ENCODE results near the gene LRRC23. TPM values are rescaled to one million over a fixed set of nuclear protein-coding genes. Genes with fewer than 3 reads are reported as not detected.

LRRC23 gene
- total and polyA plus RNA-seq, 9 of the 15 experiments (the other 6 are each of a cell fraction or from before 2014, with no cell fraction given), result 2.2 to 7.0 (median 3.0) TPM

MicroRNA genes within 50 kb of the gene (microRNA counts, 767-probe panel; counts per million panel counts)
- microRNA hsa-miR-141-3p (not detected), microRNA hsa-miR-200c-3p (2,713 counts per million, percentile 65 among the panel's probes with 10 or more counts)

Small RNA genes within 50 kb of the gene (microRNA-seq; reads per million reads assigned to microRNA genes)
- gene MIR141 (ENCODE audit: borderline microRNAs expressed), result 11.6 reads per million, percentile 59 among the genes with 10 or more reads in this experiment
- gene MIR200C (ENCODE audit: borderline microRNAs expressed), result 45.8 reads per million, percentile 73 among the genes with 10 or more reads in this experiment

Small RNA genes within 50 kb of the gene (small RNA-seq; reads per million reads assigned to genes)
- 3.5 reads per million, percentile 90 among the genes with 10 or more reads in this experiment for gene MIR141
- gene MIR200C, result 0.18 reads per million
- not detected for gene RNU7-1

Other genes with a start within 250 kb of the LRRC23 start
Only the 7 nearest of the 28 such genes appear.
- gene TPI1, start 37.3 kb upstream of the LRRC23 start, total RNA-seq (2014; rRNA removed), result 810 and 1,081 TPM in 2 replicates
- 553 and 662 TPM in 2 replicates for gene TPI1, start 37.3 kb upstream of the LRRC23 start, total RNA-seq (2014; rRNA removed; fragmentation: Illumina TruSeq; extraction: Trizol)
- gene TPI1, start 37.3 kb upstream of the LRRC23 start, total RNA-seq (2015; rRNA removed; fragmentation: Illumina TruSeq; extraction: Trizol), result 816 and 892 TPM in 2 replicates
- gene TPI1, start 37.3 kb upstream of the LRRC23 start, total RNA-seq (2021), result 678 and 684 TPM in 2 replicates
- 1,939 and 1,978 TPM in 2 replicates for gene TPI1, start 37.3 kb upstream of the LRRC23 start, polyA plus RNA-seq (2011; rRNA removed)
- 1,007 and 1,220 TPM in 2 replicates for gene TPI1, start 37.3 kb upstream of the LRRC23 start, polyA plus RNA-seq (2014; fragmentation: Illumina TruSeq; extraction: Trizol)
- gene TPI1, start 37.3 kb upstream of the LRRC23 start, polyA plus RNA-seq (2014; fragmentation: Nextera tagmentation; extraction: Ambion mirVana), result 1,000 to 10,000 TPM; 4,965 to 4,971 TPM
- gene TPI1, start 37.3 kb upstream of the LRRC23 start, polyA plus RNA-seq (2014; rRNA removed), result 764 and 829 TPM in 2 replicates
- 8.9 and 10.6 TPM in 2 replicates for gene SPSB2, start 31.5 kb upstream of the LRRC23 start, total RNA-seq (2014; rRNA removed)
- gene SPSB2, start 31.5 kb upstream of the LRRC23 start, total RNA-seq (2014; rRNA removed; fragmentation: Illumina TruSeq; extraction: Trizol), result 1.3 and 1.6 TPM in 2 replicates
- 7.2 and 7.9 TPM in 2 replicates for gene SPSB2, start 31.5 kb upstream of the LRRC23 start, total RNA-seq (2015; rRNA removed; fragmentation: Illumina TruSeq; extraction: Trizol)
- gene SPSB2, start 31.5 kb upstream of the LRRC23 start, total RNA-seq (2021), result 7.5 and 9.4 TPM in 2 replicates
- 1.9 and 3.0 TPM in 2 replicates for gene SPSB2, start 31.5 kb upstream of the LRRC23 start, polyA plus RNA-seq (2011; rRNA removed)
- gene SPSB2, start 31.5 kb upstream of the LRRC23 start, polyA plus RNA-seq (2014; fragmentation: Illumina TruSeq; extraction: Trizol), result 1.4 and 5.5 TPM in 2 replicates
- gene SPSB2, start 31.5 kb upstream of the LRRC23 start, polyA plus RNA-seq (2014; fragmentation: Nextera tagmentation; extraction: Ambion mirVana), result under 1 TPM; 0.10 to 0.29 TPM
- 10.5 and 13.7 TPM in 2 replicates for gene SPSB2, start 31.5 kb upstream of the LRRC23 start, polyA plus RNA-seq (2014; rRNA removed)
- gene ENO2, start 9.8 kb downstream of the LRRC23 start, total RNA-seq (2014; rRNA removed), result 10.9 and 14.1 TPM in 2 replicates
- 10.2 and 12.4 TPM in 2 replicates for gene ENO2, start 9.8 kb downstream of the LRRC23 start, total RNA-seq (2014; rRNA removed; fragmentation: Illumina TruSeq; extraction: Trizol)
- 13.0 and 13.9 TPM in 2 replicates for gene ENO2, start 9.8 kb downstream of the LRRC23 start, total RNA-seq (2015; rRNA removed; fragmentation: Illumina TruSeq; extraction: Trizol)
- 18.1 and 20.3 TPM in 2 replicates for gene ENO2, start 9.8 kb downstream of the LRRC23 start, total RNA-seq (2021)
- gene ENO2, start 9.8 kb downstream of the LRRC23 start, polyA plus RNA-seq (2011; rRNA removed), result 43.3 and 70.5 TPM in 2 replicates
- gene ENO2, start 9.8 kb downstream of the LRRC23 start, polyA plus RNA-seq (2014; fragmentation: Illumina TruSeq; extraction: Trizol), result 22.8 and 25.2 TPM in 2 replicates
- gene ENO2, start 9.8 kb downstream of the LRRC23 start, polyA plus RNA-seq (2014; fragmentation: Nextera tagmentation; extraction: Ambion mirVana), result 10 to 100 TPM; 23.2 to 27.6 TPM
- gene ENO2, start 9.8 kb downstream of the LRRC23 start, polyA plus RNA-seq (2014; rRNA removed), result 20.5 and 21.0 TPM in 2 replicates
- 3.9 and 6.6 TPM in 2 replicates for gene ATN1, start 23.1 kb downstream of the LRRC23 start, total RNA-seq (2014; rRNA removed)
- gene ATN1, start 23.1 kb downstream of the LRRC23 start, total RNA-seq (2014; rRNA removed; fragmentation: Illumina TruSeq; extraction: Trizol), result 1.1 and 1.3 TPM in 2 replicates
- gene ATN1, start 23.1 kb downstream of the LRRC23 start, total RNA-seq (2015; rRNA removed; fragmentation: Illumina TruSeq; extraction: Trizol), result 2.6 and 3.4 TPM in 2 replicates
- 40.5 and 49.8 TPM in 2 replicates for gene ATN1, start 23.1 kb downstream of the LRRC23 start, total RNA-seq (2021)
- 2.7 and 8.6 TPM in 2 replicates for gene ATN1, start 23.1 kb downstream of the LRRC23 start, polyA plus RNA-seq (2011; rRNA removed)
- 31.0 and 37.6 TPM in 2 replicates for gene ATN1, start 23.1 kb downstream of the LRRC23 start, polyA plus RNA-seq (2014; fragmentation: Illumina TruSeq; extraction: Trizol)
- under 1 TPM; 0.15 to 0.20 TPM for gene ATN1, start 23.1 kb downstream of the LRRC23 start, polyA plus RNA-seq (2014; fragmentation: Nextera tagmentation; extraction: Ambion mirVana)
- gene ATN1, start 23.1 kb downstream of the LRRC23 start, polyA plus RNA-seq (2014; rRNA removed), result 21.8 and 28.6 TPM in 2 replicates
- not detected in 2 replicates for gene RNU7-1, start 39.0 kb downstream of the LRRC23 start, total RNA-seq (2014; rRNA removed)
- not detected in 2 replicates for gene RNU7-1, start 39.0 kb downstream of the LRRC23 start, total RNA-seq (2014; rRNA removed; fragmentation: Illumina TruSeq; extraction: Trizol)
- not detected in 2 replicates for gene RNU7-1, start 39.0 kb downstream of the LRRC23 start, total RNA-seq (2015; rRNA removed; fragmentation: Illumina TruSeq; extraction: Trizol)
- gene RNU7-1, start 39.0 kb downstream of the LRRC23 start, total RNA-seq (2021), result not detected in 2 replicates
- not detected in 2 replicates for gene RNU7-1, start 39.0 kb downstream of the LRRC23 start, polyA plus RNA-seq (2011; rRNA removed)
- not detected in 2 replicates for gene RNU7-1, start 39.0 kb downstream of the LRRC23 start, polyA plus RNA-seq (2014; fragmentation: Illumina TruSeq; extraction: Trizol)
- gene RNU7-1, start 39.0 kb downstream of the LRRC23 start, polyA plus RNA-seq (2014; fragmentation: Nextera tagmentation; extraction: Ambion mirVana), result not detected
- gene RNU7-1, start 39.0 kb downstream of the LRRC23 start, polyA plus RNA-seq (2014; rRNA removed), result not detected in 2 replicates
- gene C12orf57, start 39.2 kb downstream of the LRRC23 start, total RNA-seq (2014; rRNA removed), result 131 and 140 TPM in 2 replicates
- 22.9 and 26.7 TPM in 2 replicates for gene C12orf57, start 39.2 kb downstream of the LRRC23 start, total RNA-seq (2014; rRNA removed; fragmentation: Illumina TruSeq; extraction: Trizol)
- 113 and 115 TPM in 2 replicates for gene C12orf57, start 39.2 kb downstream of the LRRC23 start, total RNA-seq (2015; rRNA removed; fragmentation: Illumina TruSeq; extraction: Trizol)
- gene C12orf57, start 39.2 kb downstream of the LRRC23 start, total RNA-seq (2021), result 104 and 113 TPM in 2 replicates
- 190 and 317 TPM in 2 replicates for gene C12orf57, start 39.2 kb downstream of the LRRC23 start, polyA plus RNA-seq (2011; rRNA removed)
- 41.5 and 120 TPM in 2 replicates for gene C12orf57, start 39.2 kb downstream of the LRRC23 start, polyA plus RNA-seq (2014; fragmentation: Illumina TruSeq; extraction: Trizol)
- gene C12orf57, start 39.2 kb downstream of the LRRC23 start, polyA plus RNA-seq (2014; fragmentation: Nextera tagmentation; extraction: Ambion mirVana), result 100 to 1,000 TPM in 1 of 2 experiments, 10 to 100 TPM in 1; 64.2 to 107 TPM
- gene C12orf57, start 39.2 kb downstream of the LRRC23 start, polyA plus RNA-seq (2014; rRNA removed), result 188 and 191 TPM in 2 replicates
- 5.1 and 7.3 TPM in 2 replicates for gene PTPN6, start 46.5 kb downstream of the LRRC23 start, total RNA-seq (2014; rRNA removed)
- 1.5 and 1.6 TPM in 2 replicates for gene PTPN6, start 46.5 kb downstream of the LRRC23 start, total RNA-seq (2014; rRNA removed; fragmentation: Illumina TruSeq; extraction: Trizol)
- gene PTPN6, start 46.5 kb downstream of the LRRC23 start, total RNA-seq (2015; rRNA removed; fragmentation: Illumina TruSeq; extraction: Trizol), result 2.7 and 4.4 TPM in 2 replicates
- gene PTPN6, start 46.5 kb downstream of the LRRC23 start, total RNA-seq (2021), result 4.1 and 6.4 TPM in 2 replicates
- gene PTPN6, start 46.5 kb downstream of the LRRC23 start, polyA plus RNA-seq (2011; rRNA removed), result 3.9 and 7.5 TPM in 2 replicates
- gene PTPN6, start 46.5 kb downstream of the LRRC23 start, polyA plus RNA-seq (2014; fragmentation: Illumina TruSeq; extraction: Trizol), result 5.1 and 5.6 TPM in 2 replicates
- gene PTPN6, start 46.5 kb downstream of the LRRC23 start, polyA plus RNA-seq (2014; fragmentation: Nextera tagmentation; extraction: Ambion mirVana), result 1 to 10 TPM; 2.0 to 3.0 TPM
- 4.4 and 4.7 TPM in 2 replicates for gene PTPN6, start 46.5 kb downstream of the LRRC23 start, polyA plus RNA-seq (2014; rRNA removed)